ENCODE data around the gene METRN.

- no peak for TF ChIP-seq CTCF (conservative IDR thresholded peaks at IDR 0.05; ENCODE audit: low read depth, low read length)
- TF ChIP-seq RFX5 (IDR thresholded peaks at IDR 0.05; ENCODE audit: low read depth, low read length) = no peak
- no peak for TF ChIP-seq POLR2A (IDR thresholded peaks at IDR 0.05; ENCODE audit: low read depth, low read length)
- no peak for TF ChIP-seq NFE2L2 (IDR thresholded peaks at IDR 0.05; ENCODE audit: low read depth, low read length)
- TF ChIP-seq MXI1 (IDR thresholded peaks at IDR 0.05; ENCODE audit: borderline replicate concordance, low read depth, low read length) = no peak
- TF ChIP-seq SMC3 (IDR thresholded peaks at IDR 0.05; ENCODE audit: low read depth, low read length) = no peak
- no peak for TF ChIP-seq CHD1 (IDR thresholded peaks at IDR 0.05; ENCODE audit: low read depth, low read length)
- TF ChIP-seq RCOR1 (IDR thresholded peaks at IDR 0.05; ENCODE audit: insufficient replicate concordance, low read length) = no peak
- TF ChIP-seq MAZ (IDR thresholded peaks at IDR 0.05; ENCODE audit: borderline replicate concordance, low read depth, low read length) = no peak
These were observed 29.8 kb upstream of the METRN start for GRCh38 chr16:684961-685696.
